GM19467 (cell line): Measurements from ENCODE around the gene TAC4.

Experiments
- ATAC-seq: cut with Tn5 transposase; IDR thresholded peaks from one replicate; pipeline ENCODE4 v1.9.1; 2021; ENCODE audit warnings: mild to moderate bottlenecking, moderate library complexity; ENCODE audit not compliant: unreplicated experiment

TAC4 gene

GRCh38 chr17:49815761-49816281 is 32.0 kb downstream of the TAC4 start:
- no peak for ATAC-seq

GRCh38 chr17:49814781-49815529 is 32.9 kb downstream of the TAC4 start:
- ATAC-seq = no peak

DNA sequence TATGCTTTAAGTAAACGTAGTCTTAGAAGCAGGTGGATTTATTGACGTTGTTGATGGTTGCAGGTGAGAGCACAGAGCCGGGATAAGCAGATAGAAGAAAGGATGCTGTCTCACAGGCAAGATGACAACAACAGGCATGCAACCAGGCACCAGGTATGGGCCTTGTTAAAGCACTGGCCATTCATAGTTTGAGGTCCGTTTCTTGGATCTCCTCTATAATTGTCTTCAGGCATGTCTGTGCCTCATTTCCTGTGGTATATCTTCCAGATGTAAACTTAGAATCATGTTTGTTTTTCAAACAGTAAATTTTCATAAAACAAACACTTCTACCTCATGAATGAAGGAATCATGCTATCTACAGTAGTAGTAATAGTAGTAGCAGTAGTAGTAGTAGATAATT is 38.8 kb downstream of the TAC4 start:
- no peak for ATAC-seq

DNA sequence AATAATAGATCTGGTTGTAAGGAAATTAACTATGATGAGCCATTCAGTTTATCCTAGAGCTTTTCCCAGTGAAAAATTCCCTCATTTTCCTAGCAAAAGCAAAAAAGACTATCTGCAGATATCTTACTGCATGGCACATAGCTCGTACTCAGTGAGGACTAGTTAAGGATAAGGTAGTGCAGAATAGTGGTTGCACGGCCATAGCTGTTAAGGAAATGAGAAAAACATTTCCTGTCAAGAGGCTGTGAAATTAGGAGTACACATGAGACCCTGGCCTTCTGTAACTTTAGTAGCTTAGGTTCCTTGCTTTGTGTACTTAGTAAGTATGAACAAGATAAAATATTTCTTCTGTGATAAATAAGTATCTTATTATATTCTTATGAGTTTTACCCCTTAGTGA is 49.1 kb downstream of the TAC4 start:
- no peak for ATAC-seq

- ATAC-seq = no peak
Measured at GRCh38 chr17:49798182-49798581, 49.7 kb downstream of the TAC4 start.

- no peak for ATAC-seq
Measured at GRCh38 chr17:49795372-49795771, 52.5 kb downstream of the TAC4 start.

DNA sequence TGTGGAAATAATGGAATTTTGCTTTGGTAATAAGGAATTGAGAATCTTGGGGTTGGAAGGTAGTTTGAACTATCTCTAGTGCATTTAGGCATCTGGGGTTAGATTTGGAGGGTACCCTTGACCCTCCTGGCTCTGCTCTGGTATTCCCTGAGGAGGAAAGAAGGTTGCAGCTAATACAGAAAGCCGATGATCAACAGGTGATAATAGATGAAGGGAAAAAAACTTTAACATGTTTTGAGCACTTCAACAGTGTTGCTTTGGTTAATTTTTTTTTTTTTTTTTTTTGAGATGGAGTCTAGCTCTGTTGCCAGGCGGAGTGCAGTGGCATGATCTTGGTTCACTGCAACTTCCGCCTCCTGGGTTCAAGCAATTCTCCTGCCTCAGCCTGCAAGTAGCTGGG is 54.6 kb downstream of the TAC4 start:
- no peak for ATAC-seq

DNA sequence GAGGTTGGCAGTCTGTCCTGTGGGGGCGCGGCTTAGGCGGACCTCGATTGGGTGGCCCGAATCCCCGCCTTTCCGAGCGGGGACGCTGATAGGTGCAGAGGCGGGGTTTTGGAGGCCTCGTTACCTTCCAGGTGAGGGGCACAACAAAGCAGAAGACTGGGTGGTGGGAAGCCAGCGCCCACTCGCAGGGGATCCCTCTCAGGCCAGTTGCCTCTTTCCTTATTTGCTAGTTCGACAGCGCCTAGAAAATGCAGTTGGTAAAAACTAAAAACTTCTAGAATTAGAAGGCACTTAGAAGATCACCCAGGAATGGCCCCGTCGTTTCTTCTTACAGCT is 58.7 kb downstream of the TAC4 start:
- ATAC-seq = no peak

DNA sequence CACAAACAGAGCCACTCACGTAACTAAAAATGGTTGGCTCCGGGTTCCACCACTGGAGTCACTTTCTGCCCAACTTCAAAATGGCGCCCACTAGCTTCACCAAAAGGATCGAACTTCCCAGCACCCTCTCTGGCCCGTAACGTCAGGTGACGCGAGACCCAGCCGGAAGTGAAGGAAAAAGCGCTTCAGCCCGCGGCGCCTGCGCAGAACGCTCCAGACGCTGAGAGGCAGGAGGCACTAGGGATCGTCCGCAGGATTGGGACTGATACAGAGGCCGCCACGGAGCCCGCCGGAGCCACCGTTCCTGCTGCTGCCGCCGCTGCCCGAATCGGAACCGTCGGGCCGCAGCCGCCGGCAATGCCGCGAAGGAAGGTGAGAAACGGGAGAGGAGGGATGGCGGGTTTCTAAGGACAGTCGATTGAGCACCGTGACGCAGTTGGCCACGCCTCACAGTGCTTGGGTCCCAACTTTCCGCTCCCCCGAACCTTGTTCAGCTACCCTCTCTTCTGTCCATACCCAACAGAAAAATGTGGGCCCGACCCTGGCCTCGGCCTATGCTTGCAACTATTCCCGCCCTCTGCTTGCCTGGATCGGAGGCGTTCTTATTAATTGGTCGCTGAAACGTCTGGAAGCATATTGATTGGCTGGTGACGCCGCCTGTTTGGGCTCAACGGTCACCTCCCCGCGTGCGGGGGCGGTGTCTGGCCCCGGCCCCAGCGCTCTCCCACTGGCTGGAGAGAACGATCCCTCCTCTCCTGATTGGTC is 59.2 kb downstream of the TAC4 start, which contains the start of gene KAT7:
KAT7 (plus strand) TSS at position 204 of the 765 bp plus-strand sequence; CDS start at position 358, 154 bp downstream.
- peak; percentile 88 for ATAC-seq
